ENCODE results near the gene PHF19.

The PHF19 gene

GRCh38 chr9:120852240-120853010 is 24.6 kb downstream of the PHF19 start:
- no peak for DNase-seq

GRCh38 chr9:120851449-120851848 is 25.5 kb downstream of the PHF19 start:
- no peak for DNase-seq

- DNase-seq, result no peak
Observed at GRCh38 chr9:120850315-120850714, 26.7 kb downstream of the PHF19 start.

GRCh38 chr9:120846906-120847305 is 30.1 kb downstream of the PHF19 start:
- DNase-seq, result no peak

- DNase-seq, result peak; percentile 25 to 71
Observed at GRCh38 chr9:120846251-120846889, 30.6 kb downstream of the PHF19 start.

GRCh38 chr9:120845255-120845654 is 31.7 kb downstream of the PHF19 start:
- DNase-seq, result no peak

GRCh38 chr9:120842685-120843485 is 34.1 kb downstream of the PHF19 start, which contains the start of gene PSMD5:
TSS of gene PSMD5 (minus strand) at chr9:120842922. CDS start at chr9:120842909, 13 bp downstream.
- peak; percentile 98 for DNase-seq

GRCh38 chr9:120841930-120842684 is 34.9 kb downstream of the PHF19 start:
- no peak for DNase-seq

- DNase-seq, result no peak
Observed at GRCh38 chr9:120839146-120839545, 37.8 kb downstream of the PHF19 start.

GRCh38 chr9:120837921-120838320 is 39.1 kb downstream of the PHF19 start:
- no peak for DNase-seq

GRCh38 chr9:120833325-120833724 is 43.7 kb downstream of the PHF19 start:
- DNase-seq, result no peak

GRCh38 chr9:120832807-120833206 is 44.2 kb downstream of the PHF19 start:
- no peak for DNase-seq

GRCh38 chr9:120830865-120831264 is 46.1 kb downstream of the PHF19 start:
- DNase-seq, result no peak

GRCh38 chr9:120830151-120830550 is 46.8 kb downstream of the PHF19 start:
- DNase-seq, result no peak

- DNase-seq, result no peak
Observed at GRCh38 chr9:120829650-120830049, 47.3 kb downstream of the PHF19 start.

GRCh38 chr9:120820095-120820494 is 56.9 kb downstream of the PHF19 start:
- no peak for DNase-seq

- no peak for DNase-seq
Observed at GRCh38 chr9:120818595-120818994, 58.4 kb downstream of the PHF19 start.

GRCh38 chr9:120815075-120815474 is 61.9 kb downstream of the PHF19 start:
- no peak for DNase-seq

GRCh38 chr9:120808931-120809330 is 68.1 kb downstream of the PHF19 start:
- no peak for DNase-seq

GRCh38 chr9:120807607-120808379 is 69.2 kb downstream of the PHF19 start:
- no peak for DNase-seq

Data from CD4-positive, alpha-beta T cell treated with Interleukin-1 beta for 1 hour (primary cell).